Muscle of arm (tissue), 12 donors: Measurements from ENCODE around the gene BBIP1. TPM values are rescaled to one million over a fixed set of nuclear protein-coding genes. Genes with fewer than 3 reads are reported as not detected.

Source experiments
- polyA plus RNA-seq, 12 donors: library from polyadenylated mRNA; unstranded; fragments of 120-200 nt; gene quantifications; one replicate each; pipeline ENCODE4 v1.2.1, GENCODE V29; 2013; ENCODE audit not compliant: insufficient read length in 12 of 12

Gene BBIP1
- polyA plus RNA-seq, 12 donors, result 16.2 to 62.7 (median 33.7) TPM; not detected in 1

Other genes with a start within 250 kb of the BBIP1 start
- gene PDCD4, start 47.3 kb downstream of the BBIP1 start, polyA plus RNA-seq, result 1,000 to 10,000 TPM in 1 of 12 donors, 100 to 1,000 TPM in 11; 147 to 2,025 (median 175) TPM
- 10 to 100 TPM in 11 of 12 donors, not detected in 1; 30.6 to 37.7 (median 35.5) TPM for gene SHOC2, start 424 bp upstream of the BBIP1 start, polyA plus RNA-seq
- 1 to 10 TPM in 11 of 12 donors, not detected in 1; 2.1 to 5.1 (median 4.0) TPM for gene ADRA2A, start 157.8 kb upstream of the BBIP1 start, polyA plus RNA-seq